GDM1 (cell line): ENCODE results near the gene IFIT3.
A peak's percentile ranks its signal among the peaks of the same experiment; 100 is the strongest.

ENCODE experiments used
- DNase-seq: peaks from one replicate; lab custom pipeline; 2025; lab: John Stamatoyannopoulos, UW

Gene IFIT3

GRCh38 chr10:89357975-89358374 lies 30.2 kb downstream of the IFIT3 start:
- no peak for DNase-seq

GRCh38 chr10:89360157-89360556 lies 32.4 kb downstream of the IFIT3 start:
- DNase-seq, result no peak

GRCh38 chr10:89362929-89363328 lies 35.1 kb downstream of the IFIT3 start:
- no peak for DNase-seq

- no peak for DNase-seq
These were observed 36.1 kb downstream of the IFIT3 start for GRCh38 chr10:89363729-89364442.

- DNase-seq, result no peak
These were observed 36.7 kb downstream of the IFIT3 start for GRCh38 chr10:89364531-89364930.

GRCh38 chr10:89367529-89367928 lies 39.7 kb downstream of the IFIT3 start:
- DNase-seq, result no peak

GRCh38 chr10:89368129-89368528 lies 40.3 kb downstream of the IFIT3 start:
- no peak for DNase-seq

- DNase-seq, result peak; percentile 7
These were observed 41.6 kb downstream of the IFIT3 start for GRCh38 chr10:89369156-89370105.

- DNase-seq, result no peak
These were observed 43.3 kb downstream of the IFIT3 start for GRCh38 chr10:89371079-89371478.

GRCh38 chr10:89371987-89372386 lies 44.2 kb downstream of the IFIT3 start:
- no peak for DNase-seq

- no peak for DNase-seq
These were observed 46.3 kb downstream of the IFIT3 start for GRCh38 chr10:89373916-89374711.

- no peak for DNase-seq
These were observed 46.9 kb downstream of the IFIT3 start for GRCh38 chr10:89374713-89375141.

GRCh38 chr10:89377705-89378637 lies 50.2 kb downstream of the IFIT3 start, which contains the start of gene IFIT1B:
IFIT1B (plus strand) TSS chr10:89378056; CDS start chr10:89378136, 80 bp downstream.
- no peak for DNase-seq

- no peak for DNase-seq
These were observed 51.3 kb downstream of the IFIT3 start for GRCh38 chr10:89379103-89379502.

- DNase-seq, result no peak
These were observed 55.0 kb downstream of the IFIT3 start for GRCh38 chr10:89382757-89383156.

GRCh38 chr10:89384474-89385340 lies 56.9 kb downstream of the IFIT3 start:
- peak; percentile 54 for DNase-seq

GRCh38 chr10:89388806-89389205 lies 61.0 kb downstream of the IFIT3 start:
- no peak for DNase-seq

GRCh38 chr10:89389254-89389653 lies 61.5 kb downstream of the IFIT3 start:
- DNase-seq, result no peak
